ENCODE data around the gene NEK7.

NEK7 gene

DNA sequence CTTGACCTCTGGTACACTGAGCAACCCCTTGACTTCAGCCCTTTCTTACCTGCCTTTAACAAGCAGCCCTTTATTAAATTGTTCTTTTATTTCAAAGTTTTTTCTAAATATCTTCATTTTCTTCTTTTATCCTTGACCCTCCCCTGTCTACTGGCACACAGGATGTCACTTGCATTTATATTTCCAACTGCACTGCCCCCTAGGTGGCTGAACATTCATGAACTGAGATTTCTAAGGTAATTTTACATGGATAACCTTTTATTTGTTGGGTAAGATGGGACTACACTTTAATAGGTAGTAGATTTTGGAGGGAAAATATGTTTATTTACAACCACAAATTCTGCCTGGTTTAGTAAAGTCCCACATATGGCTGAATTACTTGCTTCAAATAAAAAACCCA is 193.7 kb downstream of the NEK7 start:
- POLR2A ChIA-PET (ENCODE audit: low non-redundant PET): no interaction called here
- CTCF ChIA-PET: no interaction called here
- DNase-seq (ENCODE audit: low spot score): no peak
- H3K27ac ChIP-seq: no peak overlapping the region
- no peak for TF ChIP-seq CTCF (conservative IDR thresholded peaks at IDR 0.05; ENCODE audit: low read depth)

GRCh38 chr1:198352975-198353695 is 196.3 kb downstream of the NEK7 start:
- POLR2A ChIA-PET (ENCODE audit: low non-redundant PET): no interaction called here
- no peak for DNase-seq (ENCODE audit: low spot score)
- CTCF ChIA-PET: interaction anchor here (0.6 kb wide), 2 partner anchors 31 to 71 kb away, joined by 3 to 8 read pairs; no protein-coding TSS in a partner anchor
- H3K27ac ChIP-seq: no peak overlapping the region
- no peak for TF ChIP-seq CTCF (conservative IDR thresholded peaks at IDR 0.05; ENCODE audit: low read depth)

GRCh38 chr1:198357937-198358336 is 201.1 kb downstream of the NEK7 start:
- no peak overlapping the region for H3K27ac ChIP-seq
- CTCF ChIA-PET: interaction anchor here (0.6 kb wide), 1 partner anchor 92 kb away, joined by 3 read pairs; no protein-coding TSS in a partner anchor
- POLR2A ChIA-PET (ENCODE audit: low non-redundant PET): no interaction called here
- no peak for DNase-seq (ENCODE audit: low spot score)
- no peak for TF ChIP-seq CTCF (conservative IDR thresholded peaks at IDR 0.05; ENCODE audit: low read depth)

GRCh38 chr1:198359024-198359653 is 202.3 kb downstream of the NEK7 start:
- no peak for TF ChIP-seq CTCF (conservative IDR thresholded peaks at IDR 0.05; ENCODE audit: low read depth)
- no peak overlapping the region for H3K27ac ChIP-seq
- no peak for DNase-seq (ENCODE audit: low spot score)
- ChIA-PET CTCF (interaction anchor here (0.7 to 1.2 kb wide), 3 partner anchors 43 to 275 kb away, joined by 3 read pairs; no protein-coding TSS in a partner anchor), POLR2A (ENCODE audit: low non-redundant PET) (no interaction called here)

DNA sequence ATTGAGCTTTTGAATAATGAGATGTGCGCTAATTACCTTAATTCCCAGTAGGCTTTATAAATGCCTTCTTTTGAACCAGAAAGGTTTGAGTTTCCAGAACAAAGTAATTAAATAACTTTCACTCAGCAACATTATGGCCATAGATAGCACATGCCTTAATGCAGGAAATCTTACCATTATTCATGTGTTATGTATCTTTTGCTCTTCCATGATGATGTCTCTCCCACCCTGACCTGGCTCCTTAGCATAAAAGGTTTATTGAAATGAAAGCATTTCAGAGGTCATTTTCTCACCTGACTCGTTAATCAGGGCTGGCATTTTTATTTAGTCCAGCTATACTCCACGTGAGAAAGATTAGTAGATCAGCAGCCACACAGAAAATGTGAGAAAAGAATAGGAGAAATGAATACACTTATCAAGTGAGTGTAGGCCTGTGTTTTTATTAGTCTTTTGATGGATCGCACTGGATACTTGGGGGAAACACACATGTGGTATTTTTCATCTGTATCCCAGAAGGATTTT is 203.5 kb downstream of the NEK7 start:
- TF ChIP-seq CTCF (conservative IDR thresholded peaks at IDR 0.05; ENCODE audit: low read depth): no peak
- no peak overlapping the region for H3K27ac ChIP-seq
- ChIA-PET CTCF (interaction anchor here (0.7 to 0.8 kb wide), 2 partner anchors 14 to 321 kb away, joined by 3 read pairs; no protein-coding TSS in a partner anchor), POLR2A (ENCODE audit: low non-redundant PET) (no interaction called here)
- no peak for DNase-seq (ENCODE audit: low spot score)

DNA sequence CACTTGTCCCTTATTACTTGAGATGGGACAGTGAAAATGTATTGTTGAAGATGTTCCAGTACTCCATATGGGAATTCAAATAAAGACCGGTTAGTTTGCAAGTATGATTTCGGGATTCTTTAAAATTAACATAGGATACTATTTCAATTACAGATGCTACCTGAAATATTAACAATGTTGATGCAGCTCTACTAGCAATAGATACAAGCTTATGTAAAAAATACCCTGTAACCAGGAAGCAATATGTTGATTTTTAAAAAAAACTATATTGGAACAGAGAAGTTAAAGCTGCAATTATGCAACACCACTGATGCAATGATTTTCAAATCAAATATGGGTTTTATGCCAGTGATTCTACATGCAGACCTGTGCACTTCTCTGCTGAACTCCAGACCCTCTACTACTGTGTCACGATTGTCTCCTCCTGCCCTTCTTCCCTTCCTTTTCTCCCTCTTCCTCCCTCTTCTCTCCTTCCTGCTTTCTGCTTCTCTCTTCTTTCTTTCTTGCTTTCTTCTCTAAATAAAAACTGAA is 204.5 kb downstream of the NEK7 start:
- CTCF ChIA-PET: interaction anchor here (0.7 kb wide), 1 partner anchor 1129 kb away, joined by 3 read pairs; no protein-coding TSS in a partner anchor
- DNase-seq (ENCODE audit: low spot score): no peak
- no peak overlapping the region for H3K27ac ChIP-seq
- TF ChIP-seq CTCF (conservative IDR thresholded peaks at IDR 0.05; ENCODE audit: low read depth): no peak
- POLR2A ChIA-PET (ENCODE audit: low non-redundant PET): no interaction called here

Measured in RWPE1 (cell line).